Epithelial cell of proximal tubule (primary cell): ENCODE measurements around the gene ENAH. TPM values are rescaled to one million over a fixed set of nuclear protein-coding genes. Genes with fewer than 3 reads are reported as not detected.

Experiments
- DNase-seq: peaks from one replicate; pipeline ENCODE4 v3.0.0-alpha.2; 2011; ENCODE audit warnings: low read depth
- H3K4me3 ChIP-seq: 2 replicates; pipeline ENCODE4 v1.5.1; 2011; ENCODE audit warnings: low read depth, mild to moderate bottlenecking, low read length
- total RNA-seq: library from RNA; depleted of rRNA; stranded (reverse); fragments of >200 nt; gene quantifications from 2 replicates; pipeline ENCODE4 v1.2.3, GENCODE V29; 2015
- TF ChIP-seq, protein P1 (sequence below): conservative IDR thresholded peaks from 2 replicates; pipeline ENCODE4 v1.5.1; 2012; ENCODE audit warnings: low read depth, mild to moderate bottlenecking, low read length

The ENAH gene
- total RNA-seq, 1 donor from 2014 or later: 37.7 TPM

DNA sequence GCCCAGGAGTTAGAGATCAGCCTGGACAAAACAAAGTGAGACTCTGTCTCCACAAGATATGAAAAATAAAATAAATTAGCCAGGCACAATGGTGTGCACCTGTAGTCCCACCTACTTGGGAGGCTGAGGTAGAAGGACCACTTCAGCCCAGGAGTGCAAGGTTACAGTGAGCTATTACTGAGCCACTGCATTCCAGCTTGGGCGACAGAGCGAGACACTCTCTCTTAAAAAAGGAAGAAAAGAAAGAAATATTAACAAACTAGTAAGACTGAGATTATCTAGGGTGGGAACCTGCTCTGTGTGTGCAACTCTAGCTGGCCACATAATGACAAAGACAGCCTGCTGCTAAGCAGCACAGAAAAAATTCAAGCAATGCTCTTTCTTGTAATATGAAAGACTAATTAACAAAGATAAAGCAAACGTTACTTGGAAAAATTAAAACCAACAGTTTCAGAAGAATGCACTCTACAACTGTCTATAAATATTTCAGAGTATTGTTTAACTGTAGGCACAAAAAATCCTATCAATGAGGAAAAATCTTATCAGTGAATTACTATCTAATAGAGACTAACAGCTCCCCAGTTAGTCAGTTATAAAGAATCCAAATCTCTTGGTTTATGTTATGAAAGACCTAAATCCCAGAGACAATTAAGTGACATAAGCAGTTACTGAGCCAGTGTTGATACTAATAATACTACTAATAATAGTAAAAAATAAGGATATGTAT is 74.5 kb downstream of the ENAH start:
- TF ChIP-seq, protein P1, sequence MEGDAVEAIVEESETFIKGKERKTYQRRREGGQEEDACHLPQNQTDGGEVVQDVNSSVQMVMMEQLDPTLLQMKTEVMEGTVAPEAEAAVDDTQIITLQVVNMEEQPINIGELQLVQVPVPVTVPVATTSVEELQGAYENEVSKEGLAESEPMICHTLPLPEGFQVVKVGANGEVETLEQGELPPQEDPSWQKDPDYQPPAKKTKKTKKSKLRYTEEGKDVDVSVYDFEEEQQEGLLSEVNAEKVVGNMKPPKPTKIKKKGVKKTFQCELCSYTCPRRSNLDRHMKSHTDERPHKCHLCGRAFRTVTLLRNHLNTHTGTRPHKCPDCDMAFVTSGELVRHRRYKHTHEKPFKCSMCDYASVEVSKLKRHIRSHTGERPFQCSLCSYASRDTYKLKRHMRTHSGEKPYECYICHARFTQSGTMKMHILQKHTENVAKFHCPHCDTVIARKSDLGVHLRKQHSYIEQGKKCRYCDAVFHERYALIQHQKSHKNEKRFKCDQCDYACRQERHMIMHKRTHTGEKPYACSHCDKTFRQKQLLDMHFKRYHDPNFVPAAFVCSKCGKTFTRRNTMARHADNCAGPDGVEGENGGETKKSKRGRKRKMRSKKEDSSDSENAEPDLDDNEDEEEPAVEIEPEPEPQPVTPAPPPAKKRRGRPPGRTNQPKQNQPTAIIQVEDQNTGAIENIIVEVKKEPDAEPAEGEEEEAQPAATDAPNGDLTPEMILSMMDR: no peak
- no peak for DNase-seq
- no peak overlapping the region for H3K4me3 ChIP-seq

DNA sequence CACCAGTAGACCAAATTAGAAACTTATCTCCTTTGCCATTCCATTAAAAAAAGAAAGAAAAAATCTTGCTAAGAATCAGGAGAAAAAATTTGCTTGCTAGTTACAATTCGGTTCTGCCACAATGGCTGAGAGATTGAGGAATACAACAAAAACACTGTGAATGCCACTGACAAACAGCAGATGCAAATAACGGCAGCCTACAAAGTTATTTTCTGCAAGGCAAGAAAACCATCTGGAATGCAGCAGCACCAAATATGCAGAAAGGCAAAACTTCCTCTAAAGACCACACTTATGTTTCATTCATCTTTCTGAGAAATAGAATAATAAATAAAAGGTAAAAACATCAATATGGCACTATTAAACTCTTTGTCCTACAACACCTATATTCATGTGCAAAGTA is 75.7 kb downstream of the ENAH start:
- TF ChIP-seq, protein P1: no peak
- no peak for DNase-seq
- no peak overlapping the region for H3K4me3 ChIP-seq

DNA sequence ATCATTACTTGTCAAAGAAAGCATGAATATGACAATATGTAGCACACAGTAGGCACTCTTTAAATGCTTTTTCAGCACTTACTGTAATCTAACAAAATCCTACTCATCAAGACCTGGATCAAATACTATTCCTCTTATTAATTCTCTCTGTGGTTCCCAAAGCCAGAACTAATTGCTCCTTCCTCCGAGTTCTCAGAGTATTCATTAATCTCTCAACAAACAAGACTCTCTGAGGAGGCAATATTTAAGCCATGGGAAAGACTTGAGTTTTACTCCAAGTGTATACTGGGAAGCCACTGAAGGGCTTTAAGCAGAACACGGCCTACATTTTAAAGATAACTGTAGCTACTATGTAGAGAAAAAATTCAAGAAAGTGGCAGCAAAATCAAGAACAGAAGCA is 79.7 kb downstream of the ENAH start:
- TF ChIP-seq, protein P1: no peak
- DNase-seq: no peak
- H3K4me3 ChIP-seq: no peak overlapping the region

DNA sequence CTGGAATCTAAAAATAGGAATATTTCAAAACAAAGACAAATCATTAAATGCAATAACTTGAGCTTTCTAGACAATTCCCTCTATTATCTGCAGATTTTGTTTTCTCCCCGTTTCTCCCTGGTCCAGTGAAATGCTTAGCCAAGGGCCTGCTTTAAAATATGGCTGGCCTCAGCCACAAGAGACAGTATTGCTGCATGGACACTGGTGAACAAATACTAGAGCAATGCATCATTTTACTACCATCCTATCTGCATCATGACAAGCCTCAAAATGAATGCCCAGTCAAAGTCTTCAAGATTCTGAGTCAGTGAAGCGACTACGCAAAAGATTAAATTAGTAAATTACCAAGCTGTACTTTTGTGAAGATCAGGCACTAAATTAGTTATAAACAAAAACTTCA is 80.5 kb downstream of the ENAH start:
- DNase-seq: no peak
- no peak overlapping the region for H3K4me3 ChIP-seq
- TF ChIP-seq, protein P1: peak; percentile 33

DNA sequence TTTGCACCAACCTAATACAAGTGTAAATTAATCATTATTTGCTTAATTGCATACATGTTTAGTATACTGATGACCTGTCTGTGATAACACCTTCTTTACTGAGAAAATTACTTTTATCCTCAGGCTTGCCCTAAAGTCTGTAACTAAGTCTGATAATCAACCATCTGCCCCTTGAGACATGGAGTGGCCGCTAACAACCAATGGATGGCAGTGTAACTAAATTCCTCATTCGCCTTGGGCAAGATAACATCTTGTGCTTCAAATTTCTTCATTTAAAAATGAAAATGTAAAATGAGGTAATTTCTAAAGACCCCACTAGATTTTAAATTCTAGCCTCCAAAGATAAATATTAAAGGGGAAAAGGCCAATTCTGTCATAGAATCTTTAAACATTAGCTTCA is 85.1 kb downstream of the ENAH start:
- H3K4me3 ChIP-seq: no peak overlapping the region
- TF ChIP-seq, protein P1: peak; percentile 33
- DNase-seq: no peak

DNA sequence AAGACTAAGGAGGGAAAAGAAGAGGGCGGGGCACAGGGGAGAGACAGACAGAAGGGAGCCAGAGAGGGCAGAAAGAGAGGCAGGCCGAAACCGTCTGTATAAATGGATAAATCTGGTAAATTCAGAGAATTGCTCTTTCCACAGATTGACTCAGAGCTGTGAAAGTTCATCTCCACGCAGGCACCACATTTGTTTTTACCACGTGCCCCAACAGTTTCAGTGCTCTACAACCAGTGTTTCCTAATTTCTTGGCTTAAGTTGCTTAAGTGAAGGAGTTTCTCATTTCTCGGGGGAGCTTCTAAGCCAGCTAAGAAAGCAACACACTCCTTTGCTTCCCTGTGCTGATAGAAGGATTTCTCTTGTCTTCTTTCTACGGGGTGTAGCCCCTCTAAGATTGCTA is 87.1 kb downstream of the ENAH start:
- TF ChIP-seq, protein P1: no peak
- DNase-seq: no peak
- no peak overlapping the region for H3K4me3 ChIP-seq

DNA sequence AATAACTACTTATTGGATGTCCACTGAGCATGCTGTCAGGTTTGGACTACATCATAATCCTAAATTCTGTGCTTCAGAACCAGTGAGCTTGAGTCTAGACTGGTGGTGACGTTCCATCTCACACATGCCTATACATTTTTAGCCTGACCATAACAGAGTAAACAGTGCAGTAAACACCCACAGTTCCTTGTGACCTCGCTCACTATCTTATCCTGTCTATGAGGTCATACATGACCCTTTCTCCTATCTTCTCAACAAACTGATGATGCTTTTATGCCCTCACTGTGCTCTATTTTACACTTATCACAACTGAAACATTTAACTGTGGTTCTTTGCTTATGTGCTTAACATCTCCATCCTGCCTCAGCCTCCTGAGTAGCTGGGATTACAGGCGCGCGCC is 91.2 kb downstream of the ENAH start:
- H3K4me3 ChIP-seq: no peak overlapping the region
- DNase-seq: no peak
- TF ChIP-seq, protein P1: no peak
